ENCODE results near the gene ASB8. TPM values are rescaled to one million over a fixed set of nuclear protein-coding genes. Genes with fewer than 3 reads are reported as not detected.

Gene ASB8
- total RNA-seq, 1 donor = 23.7 TPM

- no peak for DNase-seq (ENCODE audit: low read depth)
- TF ChIP-seq CTCF (IDR thresholded peaks at IDR 0.05; ENCODE audit: insufficient read depth, low read depth, low read length) = no peak
- H3K4me3 ChIP-seq (ENCODE audit: low read depth, low read length) = no peak overlapping the region
These were observed 33.8 kb upstream of the ASB8 start for GRCh38 chr12:48191096-48191495.

- TF ChIP-seq CTCF (IDR thresholded peaks at IDR 0.05; ENCODE audit: insufficient read depth, low read depth, low read length) = peak; percentile 89
- no peak overlapping the region for H3K4me3 ChIP-seq (ENCODE audit: low read depth, low read length)
- DNase-seq (ENCODE audit: low read depth) = peak; percentile 85
These were observed 32.2 kb upstream of the ASB8 start for GRCh38 chr12:48189331-48190125.

- no peak for TF ChIP-seq CTCF (IDR thresholded peaks at IDR 0.05; ENCODE audit: insufficient read depth, low read depth, low read length)
- no peak overlapping the region for H3K4me3 ChIP-seq (ENCODE audit: low read depth, low read length)
- DNase-seq (ENCODE audit: low read depth) = no peak
These were observed 30.8 kb upstream of the ASB8 start for GRCh38 chr12:48187916-48188695.

GRCh38 chr12:48185181-48185919 lies 28.0 kb upstream of the ASB8 start:
- peak; percentile 42 for DNase-seq (ENCODE audit: low read depth)
- TF ChIP-seq CTCF (IDR thresholded peaks at IDR 0.05; ENCODE audit: insufficient read depth, low read depth, low read length) = no peak
- peak overlapping the region; percentile 76 for H3K4me3 ChIP-seq (ENCODE audit: low read depth, low read length)

GRCh38 chr12:48184549-48184922 lies 27.2 kb upstream of the ASB8 start:
- H3K4me3 ChIP-seq (ENCODE audit: low read depth, low read length) = peak overlapping the region; percentile 76
- no peak for DNase-seq (ENCODE audit: low read depth)
- no peak for TF ChIP-seq CTCF (IDR thresholded peaks at IDR 0.05; ENCODE audit: insufficient read depth, low read depth, low read length)

GRCh38 chr12:48183876-48184548 lies 26.7 kb upstream of the ASB8 start:
- DNase-seq (ENCODE audit: low read depth) = no peak
- peak overlapping the region; percentile 76 for H3K4me3 ChIP-seq (ENCODE audit: low read depth, low read length)
- no peak for TF ChIP-seq CTCF (IDR thresholded peaks at IDR 0.05; ENCODE audit: insufficient read depth, low read depth, low read length)
